Bronchial epithelial cell (primary cell): ENCODE measurements around the gene AGFG1. TPM values are rescaled to one million over a fixed set of nuclear protein-coding genes. Genes with fewer than 3 reads are reported as not detected.

ENCODE experiments used
- DNase-seq: peaks from one replicate; pipeline ENCODE4 v3.0.0-alpha.2; 2010; ENCODE audit warnings: low read depth
- FAIRE-seq: peaks from 2 replicates; lab custom pipeline; 2011; peaks lifted over from hg19 to GRCh38; lab: Jason Lieb, UNC
- H3K27me3 ChIP-seq: 2 replicates; pipeline ENCODE4 v1.5.1; 2011; ENCODE audit warnings: low read length; ENCODE audit not compliant: control insufficient read depth, insufficient read depth
- H3K36me3 ChIP-seq: 2 replicates; pipeline ENCODE4 v1.5.1; 2011; ENCODE audit warnings: low read length; ENCODE audit not compliant: control insufficient read depth, insufficient read depth
- H3K4me3 ChIP-seq: 2 replicates; pipeline ENCODE4 v1.5.1; 2011; ENCODE audit warnings: mild to moderate bottlenecking, low read depth, low read length, control low read depth
- total RNA-seq: library from RNA; depleted of rRNA; stranded (reverse); fragments of >200 nt; gene quantifications from 2 replicates; pipeline ENCODE4 v1.2.1, GENCODE V29; 2014
- TF ChIP-seq, protein P1 (sequence below): IDR thresholded peaks from 2 replicates; pipeline ENCODE4 v1.5.1; 2011; ENCODE audit warnings: mild to moderate bottlenecking, moderate library complexity, low read length, control low read depth, inconsistent platforms; ENCODE audit not compliant: insufficient read depth, severe bottlenecking

AGFG1 gene
- total RNA-seq, 1 donor from 2014 or later = 54.8 TPM

DNA sequence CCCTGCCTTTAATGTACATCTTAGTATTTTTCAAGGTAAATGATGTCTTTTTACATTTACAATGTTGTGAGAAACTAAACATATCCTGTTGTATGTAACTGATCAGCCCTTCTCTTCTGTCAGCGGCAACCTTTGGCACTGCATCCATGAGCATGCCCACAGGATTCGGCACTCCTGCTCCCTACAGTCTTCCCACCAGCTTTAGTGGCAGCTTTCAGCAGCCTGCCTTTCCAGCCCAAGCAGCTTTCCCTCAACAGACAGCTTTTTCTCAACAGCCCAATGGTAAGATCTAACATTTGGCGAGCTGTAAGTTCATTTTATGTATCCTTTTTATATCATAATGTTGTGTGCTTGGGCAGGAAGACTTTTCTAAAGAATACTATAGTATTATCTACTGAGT, 79.9 kb downstream of the AGFG1 start:
- Histone ChIP-seq H3K36me3 (peaks cover 6% of the 10 kb centered on the region), H3K4me3 (no peak overlapping the region), H3K27me3 (no peaks in the 10 kb centered on the region)
- TF ChIP-seq, protein P1, sequence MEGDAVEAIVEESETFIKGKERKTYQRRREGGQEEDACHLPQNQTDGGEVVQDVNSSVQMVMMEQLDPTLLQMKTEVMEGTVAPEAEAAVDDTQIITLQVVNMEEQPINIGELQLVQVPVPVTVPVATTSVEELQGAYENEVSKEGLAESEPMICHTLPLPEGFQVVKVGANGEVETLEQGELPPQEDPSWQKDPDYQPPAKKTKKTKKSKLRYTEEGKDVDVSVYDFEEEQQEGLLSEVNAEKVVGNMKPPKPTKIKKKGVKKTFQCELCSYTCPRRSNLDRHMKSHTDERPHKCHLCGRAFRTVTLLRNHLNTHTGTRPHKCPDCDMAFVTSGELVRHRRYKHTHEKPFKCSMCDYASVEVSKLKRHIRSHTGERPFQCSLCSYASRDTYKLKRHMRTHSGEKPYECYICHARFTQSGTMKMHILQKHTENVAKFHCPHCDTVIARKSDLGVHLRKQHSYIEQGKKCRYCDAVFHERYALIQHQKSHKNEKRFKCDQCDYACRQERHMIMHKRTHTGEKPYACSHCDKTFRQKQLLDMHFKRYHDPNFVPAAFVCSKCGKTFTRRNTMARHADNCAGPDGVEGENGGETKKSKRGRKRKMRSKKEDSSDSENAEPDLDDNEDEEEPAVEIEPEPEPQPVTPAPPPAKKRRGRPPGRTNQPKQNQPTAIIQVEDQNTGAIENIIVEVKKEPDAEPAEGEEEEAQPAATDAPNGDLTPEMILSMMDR = no peak
- no peak for DNase-seq
- no peak for FAIRE-seq

GRCh38 chr2:227562581-227562980, 90.6 kb downstream of the AGFG1 start:
- FAIRE-seq = no peak
- TF ChIP-seq, protein P1 = no peak
- Histone ChIP-seq H3K27me3 (no peaks in the 10 kb centered on the region), H3K36me3 (no peaks in the 10 kb centered on the region), H3K4me3 (no peak overlapping the region)
- DNase-seq = no peak

GRCh38 chr2:227565080-227565479, 93.1 kb downstream of the AGFG1 start:
- DNase-seq (no peak), FAIRE-seq (no peak)
- TF ChIP-seq, protein P1 = no peak
- Histone ChIP-seq H3K4me3 (no peak overlapping the region), H3K36me3 (no peaks in the 10 kb centered on the region), H3K27me3 (no peaks in the 10 kb centered on the region)

GRCh38 chr2:227566012-227566411, 94.1 kb downstream of the AGFG1 start:
- H3K27me3 ChIP-seq = no peaks in the 10 kb centered on the region
- no peak for FAIRE-seq
- H3K36me3 ChIP-seq = no peaks in the 10 kb centered on the region
- no peak for DNase-seq
- H3K4me3 ChIP-seq = no peak overlapping the region
- TF ChIP-seq, protein P1 = no peak

DNA sequence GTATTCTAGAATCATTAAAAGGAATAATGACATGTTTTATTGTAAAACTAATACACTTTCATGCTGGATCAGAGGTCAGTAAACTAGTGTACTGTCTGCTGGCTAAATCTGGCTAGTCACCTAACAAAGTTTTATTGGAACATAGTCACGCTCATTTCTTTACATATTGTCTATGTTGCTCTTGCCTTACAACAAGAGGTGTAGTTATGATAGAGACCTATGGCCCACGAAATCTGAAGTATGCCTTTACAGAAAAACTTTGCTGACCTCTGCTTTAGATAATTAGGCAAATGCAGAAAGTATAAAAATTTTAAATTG, 96.9 kb downstream of the AGFG1 start:
- H3K27me3 ChIP-seq = no peaks in the 10 kb centered on the region
- no peaks in the 10 kb centered on the region for H3K36me3 ChIP-seq
- DNase-seq (no peak), FAIRE-seq (no peak)
- TF ChIP-seq, protein P1 = no peak
- H3K4me3 ChIP-seq = no peak overlapping the region

- Histone ChIP-seq H3K36me3 (no peaks in the 10 kb centered on the region), H3K27me3 (no peaks in the 10 kb centered on the region), H3K4me3 (no peak overlapping the region)
- no peak for DNase-seq
- TF ChIP-seq, protein P1 = no peak
- no peak for FAIRE-seq
Measured at GRCh38 chr2:227570615-227571014, 98.7 kb downstream of the AGFG1 start.
